Renal cortex interstitium (tissue), 11 donors: ENCODE measurements around the gene CEL. TPM values are rescaled to one million over a fixed set of nuclear protein-coding genes. Genes with fewer than 3 reads are reported as not detected.

Experiments
- DNase-seq, 11 donors: peaks; one replicate each; pipeline ENCODE4 v3.0.0-alpha.2; 2013; ENCODE audit warnings: low read depth in 9 of 11, low spot score in 4 of 11; ENCODE audit errors: extremely low read depth in 1 of 11
- polyA plus RNA-seq, 3 donors: library from polyadenylated mRNA; unstranded; fragments of 120-200 nt; gene quantifications; one replicate each; pipeline ENCODE4 v1.2.1, GENCODE V29; 2013; ENCODE audit not compliant: insufficient read length in 3 of 3

CEL gene
- polyA plus RNA-seq, 3 donors: 3.3 to 4.8 (median 4.0) TPM

DNA sequence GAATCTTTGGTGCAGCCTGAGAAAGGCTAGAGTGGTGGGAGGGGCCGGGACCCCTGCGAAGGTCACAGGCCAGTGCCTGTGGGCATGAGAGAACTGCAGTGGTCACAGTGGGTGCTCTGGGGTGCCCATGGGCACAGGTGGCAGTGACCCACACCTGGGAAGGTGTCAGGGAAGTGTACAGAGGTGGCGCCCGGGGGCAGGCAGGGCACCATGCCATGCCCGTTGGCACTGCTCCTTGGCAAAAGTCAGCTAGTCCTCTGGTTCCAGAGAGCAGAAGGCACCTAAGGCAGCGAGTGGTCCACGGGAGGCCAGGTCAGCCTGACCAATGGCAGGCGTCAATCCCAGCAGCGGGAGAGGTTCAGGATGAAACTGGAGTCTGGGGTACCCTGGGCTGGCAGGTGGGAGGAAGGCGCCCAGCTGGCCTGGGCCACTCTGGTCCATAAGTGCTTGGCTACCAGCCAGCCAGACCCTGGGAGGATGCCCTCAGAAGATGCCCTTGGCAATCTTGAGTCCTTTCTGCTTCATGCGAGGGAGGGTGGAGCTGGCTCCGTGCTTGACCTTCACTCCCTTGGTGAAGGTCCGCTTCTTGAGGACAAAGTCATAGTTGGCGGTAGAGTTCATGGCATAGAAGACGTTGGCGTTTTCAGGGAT is 36.4 kb downstream of the CEL start:
- DNase-seq: no peak

DNA sequence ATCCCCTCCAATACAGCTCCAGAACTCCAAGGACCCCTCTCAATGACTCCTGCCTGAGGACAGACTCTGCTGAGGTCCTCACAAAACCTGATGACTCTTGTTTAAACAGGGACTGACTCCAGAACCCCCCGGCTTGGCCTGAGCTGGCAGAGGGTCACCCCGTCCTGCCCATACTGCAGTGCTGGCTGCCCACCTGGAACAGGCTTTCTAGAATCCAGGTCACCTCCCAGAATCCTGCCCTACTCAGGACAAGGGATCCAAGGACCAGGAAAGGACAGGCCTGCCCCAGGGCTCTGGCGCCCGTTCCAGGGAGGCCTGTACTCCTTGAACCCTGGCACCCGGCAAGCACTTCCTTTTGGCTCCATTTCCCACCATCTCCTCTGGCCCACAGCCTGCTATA is 37.1 kb downstream of the CEL start:
- DNase-seq: no peak

DNA sequence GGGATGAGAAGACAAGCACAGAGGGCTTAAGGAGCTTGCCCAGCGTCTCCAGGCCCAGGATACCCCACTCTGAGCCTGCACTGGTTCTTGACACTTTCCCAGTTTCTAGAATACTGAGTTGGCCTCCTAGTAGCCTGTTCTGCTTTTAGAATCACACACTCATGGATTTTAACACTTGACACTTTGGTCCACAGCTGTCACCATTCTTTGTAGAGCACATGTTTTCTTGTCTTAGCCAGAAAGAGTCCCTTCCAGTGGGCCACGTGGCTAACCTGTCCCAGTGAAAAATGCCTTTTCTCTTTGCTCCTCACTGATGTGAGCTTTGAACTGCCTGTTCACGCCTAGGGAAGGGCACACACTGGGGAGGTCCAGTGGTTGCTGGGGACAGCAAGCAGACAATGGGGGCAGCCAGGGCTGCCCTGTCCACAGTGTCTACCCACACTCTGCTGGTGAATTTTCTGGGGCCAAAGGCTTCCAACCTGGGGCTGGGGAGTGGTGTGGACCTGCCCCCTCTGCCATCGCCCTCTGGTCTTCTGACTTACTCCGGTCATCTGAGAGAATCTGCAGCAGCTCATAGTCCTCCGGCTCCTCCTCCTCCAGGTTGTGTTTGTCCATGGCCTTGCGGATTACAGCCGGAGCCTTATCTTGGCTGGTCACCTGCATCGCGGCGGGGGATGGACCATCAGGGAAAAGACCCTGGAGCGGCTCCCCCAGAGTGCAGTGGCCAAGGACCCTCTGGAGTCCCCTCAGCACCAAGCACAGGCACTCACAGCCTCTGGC is 38.1 kb downstream of the CEL start:
- no peak for DNase-seq

DNA sequence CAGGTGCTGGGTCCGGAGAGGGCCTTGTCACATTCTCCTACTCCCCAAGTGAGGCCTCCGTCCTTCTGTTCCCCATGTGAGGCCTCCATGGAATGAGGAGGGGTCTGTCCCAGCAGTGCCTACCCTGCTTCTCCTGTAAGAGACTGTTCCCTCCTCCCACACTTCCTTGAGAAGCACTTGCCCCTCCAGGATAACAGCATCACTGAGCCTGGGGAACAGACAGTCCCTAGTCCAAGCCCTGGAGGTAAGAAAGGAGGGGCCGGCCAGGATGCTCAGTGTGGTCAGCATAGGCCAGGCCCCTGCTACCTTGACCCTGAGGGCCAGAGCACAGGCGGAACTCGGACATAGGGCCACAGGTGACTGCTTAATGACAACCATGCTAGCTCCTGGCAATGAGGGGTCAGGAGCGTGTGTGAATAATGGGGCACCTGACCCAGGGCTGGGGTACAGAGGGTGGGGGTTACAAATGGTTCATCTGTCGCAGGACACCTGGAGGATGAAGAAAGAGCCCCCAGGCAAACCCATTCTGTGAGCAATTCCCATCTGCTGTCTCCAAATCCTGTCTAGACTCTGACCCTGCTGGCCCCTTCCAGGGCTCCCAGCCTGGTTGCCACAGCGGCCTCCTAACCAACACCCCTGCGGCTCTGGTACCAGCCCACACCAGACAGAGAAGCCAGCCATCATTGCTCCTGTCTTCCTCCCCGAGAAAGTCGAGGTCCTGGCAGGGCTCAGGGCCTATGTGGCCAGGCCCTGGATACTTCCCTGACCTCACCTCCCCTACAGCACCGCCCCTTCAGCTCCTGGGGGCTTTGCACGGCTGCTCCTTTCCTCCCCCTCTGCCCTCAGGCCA is 39.0 kb downstream of the CEL start:
- DNase-seq: no peak

DNA sequence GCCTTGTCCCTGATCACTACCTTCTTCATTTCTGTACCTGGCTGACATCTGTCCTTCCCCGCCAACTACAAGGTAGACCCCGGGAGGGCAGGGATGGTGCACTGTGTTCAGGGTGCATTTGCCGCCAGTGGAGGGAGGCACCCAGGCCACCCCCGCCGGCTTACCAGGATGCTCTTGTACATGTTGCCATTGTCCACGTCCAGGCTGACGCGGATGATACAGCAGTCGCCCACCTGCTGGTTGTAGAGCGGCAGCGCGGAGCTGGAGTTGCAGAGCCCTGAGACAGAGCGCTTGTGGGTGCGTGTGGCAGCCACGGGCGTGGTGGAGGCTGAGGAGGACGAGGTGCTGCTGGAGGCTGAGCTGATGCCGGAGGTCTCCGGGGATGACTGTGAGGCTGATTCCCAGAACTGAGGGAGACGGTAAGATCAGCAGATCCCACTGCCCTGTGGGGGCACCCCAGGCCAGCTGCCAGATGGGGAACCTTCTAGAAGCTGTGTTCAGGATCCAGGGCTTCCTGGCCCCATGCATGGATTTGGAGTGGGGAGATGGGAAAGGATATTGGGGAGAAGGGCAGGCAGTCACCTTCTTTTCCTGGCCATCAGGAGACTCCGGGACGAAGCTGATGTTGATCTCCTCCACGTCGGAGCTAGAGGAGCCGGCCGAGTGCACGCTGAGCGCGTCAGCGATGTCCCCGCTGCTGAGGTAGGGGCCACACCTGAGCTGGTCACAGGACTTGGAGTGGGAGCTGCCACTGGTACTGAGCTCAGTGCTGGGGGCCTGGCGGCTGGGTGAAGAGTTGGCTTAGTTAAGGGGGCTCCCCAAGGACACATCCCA is 39.8 kb downstream of the CEL start:
- DNase-seq: no peak

DNA sequence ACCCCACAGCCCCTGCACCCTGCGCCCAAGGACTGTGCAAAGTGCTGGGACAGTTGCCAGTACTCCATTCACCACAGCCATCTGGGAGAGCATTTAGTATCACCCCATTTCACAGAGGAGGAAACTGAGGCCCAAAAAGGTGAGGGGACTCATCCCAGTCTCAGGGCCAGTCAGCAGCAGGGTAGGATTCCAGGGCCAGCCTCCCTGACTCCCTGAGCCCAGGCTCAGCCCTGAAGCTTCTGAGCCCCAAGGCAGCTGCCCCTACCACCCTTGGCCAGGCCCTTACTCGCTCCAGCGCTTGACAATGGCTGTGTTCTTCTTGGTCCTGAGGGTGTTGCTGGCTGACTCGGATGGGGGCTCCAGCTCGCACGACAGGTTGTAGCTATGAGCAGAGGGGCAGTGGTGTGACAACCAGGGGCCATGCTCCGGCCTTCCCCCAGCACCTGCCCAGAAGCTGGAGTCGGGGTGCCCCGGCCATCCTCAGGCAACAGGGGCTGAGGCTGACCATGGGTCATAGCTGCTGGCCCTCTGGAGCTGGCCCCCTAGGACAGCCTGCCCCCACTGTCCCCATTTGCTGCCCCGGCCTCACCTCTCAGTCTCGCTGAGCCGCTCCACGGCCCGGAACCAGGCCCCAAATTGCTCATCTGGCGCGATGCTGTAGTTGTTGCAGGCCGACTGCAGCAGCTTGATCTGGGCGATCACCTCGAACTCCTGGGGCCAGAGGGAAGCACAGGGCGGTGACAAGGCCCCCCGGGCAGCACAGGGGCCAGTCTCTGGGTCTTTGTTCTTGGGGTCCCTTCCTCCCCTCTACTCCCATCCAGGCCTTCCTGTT is 40.6 kb downstream of the CEL start:
- no peak for DNase-seq

DNA sequence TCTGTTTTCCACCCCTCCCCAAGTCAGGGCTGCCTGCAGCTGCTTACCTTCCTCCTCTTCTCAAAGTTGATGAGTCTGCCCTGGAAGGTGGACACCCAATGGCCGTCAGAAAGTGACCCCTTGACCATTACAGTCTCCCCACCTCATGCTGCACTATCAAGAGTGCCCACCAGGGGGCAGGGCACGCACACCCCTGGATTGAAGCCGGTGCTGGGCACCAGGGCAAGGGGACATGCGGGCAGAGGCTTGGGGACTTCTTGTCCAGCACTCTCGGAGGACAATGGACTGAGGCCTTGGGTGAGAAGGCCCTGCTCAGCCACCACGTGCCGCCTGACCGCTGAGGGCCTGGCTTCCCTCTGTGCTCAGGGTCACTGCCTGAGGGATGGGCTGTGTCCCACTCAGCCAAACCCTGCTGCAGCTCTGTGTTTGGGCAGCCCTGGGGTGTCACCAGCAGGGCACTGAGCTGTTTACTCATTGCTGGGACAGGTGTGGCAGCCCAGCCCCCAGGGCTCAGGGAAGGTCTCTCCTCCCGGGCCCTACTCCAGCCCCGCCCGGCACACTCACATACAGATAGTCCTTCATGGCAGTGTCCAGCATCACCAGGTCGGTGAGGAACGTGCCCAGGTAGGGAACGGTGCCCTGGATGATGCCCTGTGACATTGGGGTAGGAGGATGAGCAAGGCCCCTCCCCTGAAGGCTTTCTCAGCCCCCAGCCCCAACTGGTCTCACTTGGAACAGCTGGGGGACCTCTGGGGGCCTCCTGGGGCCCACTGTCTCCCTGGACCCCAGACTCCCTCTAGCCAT is 41.6 kb downstream of the CEL start:
- no peak for DNase-seq

DNA sequence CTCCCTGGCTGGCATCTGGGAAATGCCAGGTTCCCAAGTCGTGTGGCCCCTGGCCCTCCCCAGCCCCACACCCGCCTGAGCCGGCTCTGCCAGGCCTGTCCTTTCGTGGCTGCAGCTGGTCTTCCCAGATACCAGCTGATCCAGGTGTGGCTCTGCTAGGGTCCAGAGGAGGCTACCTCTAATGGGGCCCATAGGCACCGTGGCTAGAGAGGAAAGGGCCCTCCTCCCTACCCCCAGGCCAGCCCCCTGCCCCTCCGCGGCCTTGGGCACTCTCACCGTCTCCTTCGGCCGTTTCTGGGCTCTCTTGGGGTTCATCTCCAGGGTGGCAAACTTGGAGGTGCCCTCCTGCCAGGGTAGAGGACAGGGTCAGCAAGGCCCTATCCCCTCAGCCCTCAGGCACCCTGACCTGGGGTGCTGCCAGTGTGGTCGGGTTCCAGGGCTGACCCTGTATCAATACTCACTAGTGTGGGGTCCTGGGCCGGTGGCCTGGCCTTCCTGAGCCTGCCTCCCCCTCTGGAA is 42.3 kb downstream of the CEL start:
- no peak for DNase-seq

DNA sequence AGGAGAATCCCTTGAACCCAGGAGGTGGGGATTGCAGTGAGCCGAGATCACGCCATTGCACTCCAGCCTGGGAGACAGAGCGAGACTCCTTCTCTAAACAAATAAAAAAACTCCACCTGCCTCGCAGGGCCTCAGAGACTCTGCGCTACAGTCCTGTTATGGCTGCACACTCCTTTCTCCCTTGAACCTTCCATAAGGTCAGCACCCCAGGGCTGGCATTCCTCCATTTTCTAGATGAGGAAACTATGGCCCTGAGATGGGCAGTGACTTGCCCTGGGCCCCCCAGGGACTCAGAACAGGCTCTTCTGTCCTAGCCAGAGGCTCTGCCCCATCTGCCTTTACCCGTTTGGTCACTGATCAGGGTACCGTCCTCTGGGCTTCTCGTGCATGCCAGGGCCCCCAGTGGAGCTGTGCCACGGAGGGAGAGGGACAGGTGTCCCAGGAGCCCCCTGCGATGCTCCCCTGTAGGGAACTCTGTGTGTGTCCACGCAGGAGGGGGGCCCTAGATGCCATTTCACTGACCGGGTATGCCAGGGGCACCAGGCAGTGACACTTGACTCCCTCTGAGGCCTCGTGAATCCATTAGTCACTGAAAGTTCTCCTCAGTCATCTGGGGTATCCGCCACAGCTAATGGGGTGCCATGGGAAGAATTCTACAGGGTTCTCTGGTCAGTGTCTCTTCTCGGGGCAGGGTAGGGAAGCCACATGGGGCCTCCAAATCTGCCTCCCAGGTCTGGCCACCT is 43.1 kb downstream of the CEL start:
- DNase-seq: no peak

DNA sequence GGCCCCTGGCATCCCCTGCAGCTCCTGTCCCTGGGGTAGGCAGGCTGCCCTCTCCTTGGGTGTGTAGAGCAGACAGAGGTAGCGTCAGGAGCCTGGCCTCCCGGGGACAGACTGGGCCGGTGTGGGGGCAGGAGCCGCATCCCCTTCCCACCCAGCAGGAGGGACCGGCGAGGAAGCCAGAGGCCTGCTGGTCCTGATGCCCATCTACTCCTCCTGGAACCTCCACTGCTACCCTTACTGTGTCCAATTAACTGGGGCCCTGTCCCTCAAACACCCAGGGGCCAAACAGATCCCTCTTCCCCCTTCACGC is 43.6 kb downstream of the CEL start:
- DNase-seq: no peak

DNA sequence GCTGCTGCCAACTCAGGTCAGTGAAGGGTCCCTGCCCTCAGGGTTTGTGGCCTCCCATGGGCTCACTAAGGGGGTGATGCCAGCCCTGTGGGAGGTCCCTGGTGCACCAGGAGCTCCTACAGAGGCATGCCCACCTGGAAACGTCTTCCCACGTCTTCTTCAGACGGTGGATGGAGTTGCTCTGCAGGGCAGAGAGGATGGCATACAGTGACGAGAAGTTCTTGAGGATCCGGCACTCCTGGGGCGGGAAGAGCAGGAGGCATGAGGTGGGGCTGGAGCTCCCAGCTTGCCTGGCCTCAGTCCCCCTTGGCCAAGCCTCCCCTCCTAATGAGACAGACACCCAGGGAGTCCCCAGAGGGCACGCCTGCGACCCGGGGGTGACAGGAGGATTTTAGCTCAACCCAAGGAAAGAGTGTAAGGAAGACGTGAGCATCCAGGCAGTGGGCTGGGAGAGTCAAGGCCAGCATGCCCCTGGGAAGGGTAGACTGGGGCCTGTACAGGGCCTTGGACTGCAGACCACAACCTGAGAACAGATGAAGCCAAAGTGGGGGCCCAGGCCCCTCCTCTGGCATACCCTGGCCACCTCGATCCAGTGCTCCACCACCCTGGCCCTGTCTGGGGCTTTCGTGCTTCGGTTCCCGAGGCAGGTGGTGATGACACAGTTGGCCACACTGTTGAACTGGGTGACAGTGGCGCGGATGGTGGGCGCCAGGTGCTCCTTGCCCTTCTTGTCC is 44.9 kb downstream of the CEL start:
- no peak for DNase-seq

DNA sequence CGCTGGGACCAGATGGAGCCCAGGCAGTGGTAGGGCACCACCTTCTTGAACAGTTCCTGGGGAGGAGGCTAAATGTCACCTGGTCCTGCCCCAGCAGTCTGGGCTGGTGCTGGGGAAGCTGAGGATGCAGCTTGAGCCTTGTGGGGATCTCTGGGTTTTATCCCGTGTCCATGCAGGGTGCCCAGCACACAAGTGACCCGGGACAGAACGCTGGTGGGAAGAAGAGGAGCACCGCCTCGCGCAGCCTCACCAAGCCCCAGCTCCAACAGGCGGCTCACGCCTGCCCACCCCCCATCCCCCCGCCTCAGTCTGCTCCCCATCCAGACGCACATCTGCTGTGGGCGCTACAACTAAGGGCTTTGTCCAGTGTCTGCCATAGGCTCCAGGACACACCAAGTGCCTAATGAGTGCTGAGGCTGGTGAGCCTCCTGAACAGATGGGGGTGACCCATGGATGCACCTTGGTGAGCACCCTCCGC is 45.5 kb downstream of the CEL start:
- DNase-seq: no peak

DNA sequence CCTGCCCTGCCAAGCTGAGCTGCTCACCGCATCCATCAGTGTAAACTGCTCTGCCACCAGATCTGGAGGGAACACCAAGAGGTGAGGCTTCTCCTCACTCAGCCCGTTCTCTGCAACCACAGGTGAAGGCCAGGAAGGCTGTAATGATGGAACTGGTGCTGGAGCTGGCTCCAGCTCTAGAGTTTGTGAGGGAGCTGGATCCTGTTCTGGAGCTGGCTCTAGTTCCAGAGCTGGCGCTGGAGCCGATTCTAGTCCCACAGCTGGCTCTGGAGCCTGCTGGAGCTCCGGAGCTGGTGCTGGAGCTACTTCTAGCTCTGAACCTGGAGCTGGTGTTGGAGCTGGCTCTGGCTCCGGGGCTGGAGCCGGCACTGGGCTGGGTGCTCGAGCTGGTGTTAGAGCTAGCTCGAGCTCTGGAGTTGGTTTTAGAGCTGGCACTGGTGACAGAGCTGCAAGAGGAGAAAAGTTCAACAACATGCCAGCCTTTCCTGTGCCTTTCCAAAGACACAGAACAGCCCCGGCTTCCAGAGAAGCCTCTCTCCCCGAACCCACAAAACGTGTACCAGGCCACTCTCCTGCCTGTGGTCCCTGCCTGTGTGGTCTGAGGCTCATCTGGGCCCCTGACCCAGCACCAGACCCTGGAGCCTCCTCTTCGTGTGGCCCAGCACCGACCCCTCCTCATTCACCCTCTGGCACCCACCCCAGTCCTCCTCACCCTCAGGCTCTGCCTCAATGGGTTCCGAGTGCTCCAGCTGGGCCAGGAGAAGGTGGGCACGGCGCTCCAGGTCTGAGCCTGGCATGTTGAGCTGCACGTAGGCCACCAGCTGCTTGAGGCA is 46.4 kb downstream of the CEL start:
- no peak for DNase-seq

DNA sequence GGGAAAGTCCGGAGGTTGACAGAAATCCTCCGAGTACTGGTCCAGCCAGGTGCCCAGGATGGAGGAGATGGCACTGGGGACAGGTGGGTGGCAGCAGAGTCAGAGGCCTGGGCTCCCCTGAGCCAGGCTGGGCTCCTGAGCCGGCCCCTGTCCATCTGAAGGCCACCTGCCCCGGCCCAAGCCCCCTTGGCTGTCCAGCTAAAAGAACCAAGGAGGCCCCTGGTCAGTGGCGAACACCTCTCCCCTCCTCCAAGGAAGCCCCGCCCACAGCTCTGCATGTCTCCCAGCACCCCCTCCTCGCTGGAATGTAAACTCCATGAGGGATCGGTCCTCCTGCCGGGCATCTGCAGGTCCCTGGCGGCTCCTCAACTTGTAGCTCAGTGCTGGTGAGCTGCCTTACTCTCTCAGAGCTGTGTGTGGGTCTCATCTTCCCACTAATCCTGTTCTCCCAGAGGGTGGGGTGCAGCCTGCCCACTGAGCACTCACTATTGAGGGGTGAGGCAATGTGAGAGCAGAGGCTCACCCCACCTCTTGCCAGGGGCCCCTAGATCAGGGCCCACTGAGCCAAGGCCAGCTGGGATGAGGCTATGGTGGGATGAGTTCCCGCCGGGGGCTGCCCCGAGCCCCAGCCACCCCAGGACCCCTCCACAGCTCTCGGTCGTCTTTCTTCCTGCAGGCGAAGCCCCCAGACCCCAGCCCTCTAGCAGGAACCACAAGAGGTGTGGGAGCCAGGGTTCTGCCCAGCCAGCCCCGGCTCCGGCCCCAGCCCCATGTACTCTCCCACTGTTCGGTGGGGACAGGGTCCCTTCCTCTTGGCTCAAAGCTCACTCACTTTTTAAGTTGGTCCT is 47.2 kb downstream of the CEL start:
- DNase-seq: no peak
